T-helper 2 cell treated with Interferon-gamma antibody and Interleukin-4, amounts not matched to agents 5 μg/mL and 100 μg/mL, for 36 hours (primary cell): ENCODE results near the gene SUSD3.
"Not testable (repeated sequence)": the region's sequence is repeated elsewhere in the genome, so short reads cannot be mapped to it uniquely, and the experiment has no call there.

Experiments used
- DNase-seq: peaks from one replicate; pipeline ENCODE4 v3.0.0; 2021; ENCODE audit warnings: low spot score
- H3K27ac Mint-ChIP-seq: one replicate; pipeline ENCODE4 v1.8.0; 2021; ENCODE audit warnings: mild to moderate bottlenecking, mixed read lengths
- H3K27me3 Mint-ChIP-seq: one replicate; pipeline ENCODE4 v1.8.0; 2021; ENCODE audit warnings: low read depth, mixed read lengths
- H3K36me3 Mint-ChIP-seq: one replicate; pipeline ENCODE4 v1.8.0; 2021; ENCODE audit warnings: low read depth, mixed read lengths
- H3K4me1 Mint-ChIP-seq: one replicate; pipeline ENCODE4 v1.8.0; 2021; ENCODE audit warnings: low read depth, mixed read lengths
- H3K4me3 Mint-ChIP-seq: one replicate; pipeline ENCODE4 v1.8.0; 2022; ENCODE audit warnings: mild to moderate bottlenecking, moderate library complexity, mixed read lengths
- H3K9me3 Mint-ChIP-seq: one replicate; pipeline ENCODE4 v1.8.0; 2021; ENCODE audit warnings: mixed read lengths

Gene SUSD3

DNA sequence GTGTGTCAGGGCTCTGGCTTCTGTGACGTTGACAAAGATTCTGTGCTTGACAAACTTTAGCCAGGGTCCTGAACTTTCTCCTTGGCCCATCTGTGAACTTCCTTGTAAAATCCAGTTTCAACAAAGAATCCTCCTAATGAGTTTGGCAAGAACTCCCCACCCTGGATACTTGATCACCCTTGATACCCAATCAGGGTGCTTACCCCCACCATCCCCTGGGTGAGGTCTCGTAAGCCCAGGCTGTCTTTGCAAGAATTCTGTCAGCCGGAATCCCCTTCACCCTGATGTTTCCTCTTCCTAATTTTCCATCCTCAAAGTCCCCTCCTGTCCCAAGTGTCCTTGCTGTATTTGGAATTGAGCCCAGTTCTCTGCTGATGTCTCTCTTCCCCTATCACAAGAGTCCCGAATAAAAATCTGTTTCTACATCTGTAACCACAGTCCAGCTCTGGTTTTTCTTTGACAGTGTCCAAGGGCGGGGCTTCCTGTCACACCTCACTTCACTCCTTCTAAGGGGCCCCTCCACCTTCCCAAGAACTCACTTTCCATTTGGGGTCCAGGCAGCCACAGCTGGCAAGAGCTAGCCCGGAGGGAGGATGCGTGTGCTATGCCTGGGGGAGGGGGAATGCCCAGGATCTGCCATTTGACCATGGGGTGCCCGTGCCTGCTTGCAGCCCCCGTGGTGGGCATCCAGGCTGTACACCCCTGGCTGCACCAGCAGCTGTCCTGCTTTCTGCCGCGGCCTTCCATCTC, 34.8 kb downstream of the SUSD3 start:
- H3K27ac Mint-ChIP-seq, result peak overlapping the region; percentile 98
- peaks cover 9% of the 10 kb centered on the region for H3K9me3 Mint-ChIP-seq
- H3K27me3 Mint-ChIP-seq, result no peaks in the 10 kb centered on the region
- H3K4me3 Mint-ChIP-seq, result peak overlapping the region; percentile 84
- peak; percentile 34 for DNase-seq
- H3K4me1 Mint-ChIP-seq, result peaks cover 54% of the 10 kb centered on the region
- peaks cover 31% of the 10 kb centered on the region for H3K36me3 Mint-ChIP-seq

DNA sequence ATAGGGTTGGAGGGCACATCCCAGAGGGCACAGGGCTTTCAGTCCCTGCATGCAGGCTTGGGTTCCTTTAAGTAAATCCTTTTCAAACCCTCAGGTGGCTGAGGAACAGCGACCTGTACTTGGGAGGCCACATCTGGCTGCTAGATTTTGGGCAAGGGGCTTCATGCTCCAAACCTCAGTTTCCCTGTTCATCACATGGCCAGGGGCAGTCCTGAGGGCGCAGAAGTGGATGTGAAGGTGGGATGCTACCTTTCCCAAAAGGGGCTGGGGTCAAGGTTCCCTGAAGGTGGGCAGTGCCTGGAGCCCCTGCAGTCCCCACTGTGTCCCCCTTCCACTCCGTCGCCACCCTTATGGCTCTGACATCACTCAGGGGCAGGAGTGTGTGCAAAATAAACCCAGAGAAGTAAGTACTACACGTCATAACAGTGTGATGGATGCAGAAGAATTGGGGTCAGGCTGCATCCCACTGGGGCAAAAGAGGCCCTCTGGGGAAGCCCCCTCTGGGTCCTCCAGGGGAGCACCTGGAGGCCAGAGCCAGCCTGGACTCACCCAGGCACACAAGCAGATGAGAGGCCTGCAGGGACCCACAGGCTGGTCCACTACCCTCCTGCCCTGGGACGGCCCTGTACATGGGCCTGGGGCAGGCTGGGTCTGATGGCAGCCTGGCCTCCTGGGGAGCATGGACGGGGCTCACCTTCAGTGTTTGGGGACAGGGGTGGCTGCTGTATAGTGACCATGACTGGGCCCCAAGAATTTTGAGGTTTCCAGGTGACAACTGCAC, 35.6 kb downstream of the SUSD3 start:
- H3K4me1 Mint-ChIP-seq, result peaks cover 56% of the 10 kb centered on the region
- H3K36me3 Mint-ChIP-seq, result peaks cover 25% of the 10 kb centered on the region
- H3K9me3 Mint-ChIP-seq, result peaks cover 9% of the 10 kb centered on the region
- peak overlapping the region; percentile 84 for H3K4me3 Mint-ChIP-seq
- peak overlapping the region; percentile 98 for H3K27ac Mint-ChIP-seq
- no peak for DNase-seq
- H3K27me3 Mint-ChIP-seq, result no peaks in the 10 kb centered on the region

DNA sequence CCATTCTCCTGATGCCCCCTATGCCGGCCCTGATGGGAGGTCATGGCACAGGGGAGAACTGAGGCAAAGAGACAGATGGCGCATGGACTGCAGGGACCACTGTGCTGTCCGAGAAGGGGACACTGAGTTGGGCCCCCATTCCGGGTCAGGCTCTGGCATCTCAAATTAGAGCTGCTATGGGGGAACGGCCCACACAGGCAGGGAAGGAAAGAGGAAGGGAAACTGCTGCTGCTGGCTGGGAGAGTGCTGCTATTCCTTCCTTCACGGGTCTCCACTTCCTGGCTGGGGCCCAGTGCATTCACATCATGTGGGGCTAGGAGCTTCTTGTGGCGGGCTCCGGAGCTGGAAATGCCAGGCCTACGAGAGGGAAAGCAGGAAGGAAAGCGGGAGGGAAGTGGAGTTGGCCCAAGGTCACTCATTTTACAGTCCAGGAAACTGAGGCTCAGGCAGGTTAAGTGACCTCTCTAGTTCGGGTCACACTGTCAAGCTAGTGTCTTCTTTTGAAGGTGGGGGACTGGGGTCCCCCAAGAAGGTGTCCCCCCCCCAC, 36.2 kb downstream of the SUSD3 start:
- peaks cover 60% of the 10 kb centered on the region for H3K4me1 Mint-ChIP-seq
- H3K36me3 Mint-ChIP-seq, result peaks cover 22% of the 10 kb centered on the region
- DNase-seq, result no peak
- peak overlapping the region; percentile 98 for H3K27ac Mint-ChIP-seq
- peaks cover 9% of the 10 kb centered on the region for H3K9me3 Mint-ChIP-seq
- no peaks in the 10 kb centered on the region for H3K27me3 Mint-ChIP-seq
- H3K4me3 Mint-ChIP-seq, result peak overlapping the region; percentile 84

DNA sequence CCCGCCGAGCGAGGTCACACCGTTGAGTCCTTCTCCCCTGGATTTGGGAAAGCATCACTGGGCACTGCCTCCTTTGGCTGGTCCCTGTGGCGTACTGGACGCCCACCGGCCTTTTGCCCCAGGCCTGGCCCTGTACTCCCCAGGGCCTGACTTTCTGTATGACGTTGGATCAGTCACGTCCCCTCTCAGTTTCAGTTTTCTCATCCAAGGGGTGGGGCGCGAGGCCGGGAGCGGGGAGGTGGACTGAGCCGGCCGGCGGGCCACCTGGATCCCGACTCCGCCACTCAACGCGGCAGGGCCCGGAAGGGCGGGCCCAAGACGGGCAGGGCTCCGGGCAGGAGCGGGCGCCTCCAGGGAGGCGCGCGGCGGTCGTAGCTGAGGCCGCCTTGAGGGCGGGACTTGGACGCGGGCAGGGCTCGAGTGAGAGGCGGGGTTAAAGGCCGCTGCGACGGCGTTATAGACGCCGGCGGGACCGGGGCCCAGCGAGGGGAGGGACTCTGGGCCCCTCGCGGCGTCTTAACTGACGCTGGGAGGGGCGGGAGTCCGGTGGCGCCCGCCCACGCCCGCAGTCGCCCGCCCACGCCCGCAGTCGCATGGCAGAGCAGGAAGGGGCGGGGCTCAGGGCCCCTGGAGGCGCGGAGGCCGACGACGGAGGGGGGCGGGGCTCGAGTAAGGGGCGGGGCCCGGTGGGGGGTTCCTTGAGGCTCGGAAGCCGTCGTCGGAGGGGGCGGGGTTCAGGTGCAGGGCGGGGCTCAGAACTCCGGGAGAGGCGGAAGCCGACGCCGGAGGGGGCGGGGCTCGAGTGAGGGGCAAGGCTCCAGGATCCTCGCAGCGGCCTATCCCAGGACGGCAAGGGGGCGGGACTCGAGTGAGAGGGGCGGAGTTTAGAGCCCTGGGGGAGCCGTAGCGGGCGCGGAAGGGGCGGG, 37.0 kb downstream of the SUSD3 start:
- Mint-ChIP-seq H3K27ac (peak overlapping the region; percentile 98), H3K36me3 (peaks cover 17% of the 10 kb centered on the region), H3K4me1 (peaks cover 63% of the 10 kb centered on the region), H3K4me3 (peak overlapping the region; percentile 84), H3K27me3 (no peaks in the 10 kb centered on the region), H3K9me3 (peaks cover 10% of the 10 kb centered on the region)
- DNase-seq, result peak; percentile 99

DNA sequence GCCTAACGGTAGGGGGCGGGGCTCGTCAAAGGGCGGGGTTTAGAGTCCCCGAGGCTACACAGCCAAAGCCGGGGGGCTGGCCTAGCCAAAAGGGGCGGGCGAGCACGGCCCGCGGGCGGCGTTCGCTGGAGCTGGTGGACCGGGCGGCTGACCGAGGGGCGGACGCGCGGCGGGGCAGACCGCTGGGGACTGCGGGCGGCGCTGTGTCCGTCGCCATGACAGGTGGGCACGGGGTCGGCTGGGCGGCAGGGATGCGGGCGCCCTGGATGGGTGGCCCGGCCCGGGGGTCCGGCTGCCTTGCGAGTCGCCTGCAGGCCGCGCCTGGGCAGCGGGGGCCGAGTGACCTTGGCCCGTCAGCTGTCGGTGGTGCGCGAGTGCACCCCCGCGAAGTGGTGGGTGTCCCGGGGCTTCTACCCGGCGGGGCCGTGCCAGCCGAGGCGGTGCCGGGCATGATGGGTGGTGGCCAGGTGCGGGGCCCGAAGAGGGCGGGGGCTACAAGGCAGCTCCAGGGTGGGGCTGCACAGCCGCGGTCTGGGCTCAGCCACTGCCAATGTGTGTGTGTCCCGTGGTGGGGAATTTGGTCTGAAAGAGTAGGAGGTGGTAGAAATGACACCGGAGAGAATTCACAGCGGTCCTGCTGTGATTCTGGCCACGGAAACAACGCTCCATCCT, 37.8 kb downstream of the SUSD3 start, which contains the start of gene CARD19:
Gene CARD19, plus strand, starts transcription at position 87 of the 672 bp plus-strand sequence. Its CDS starts 129 bp downstream, at position 216.
- Mint-ChIP-seq H3K9me3 (peaks cover 10% of the 10 kb centered on the region), H3K27me3 (no peaks in the 10 kb centered on the region), H3K4me3 (peak within 1 kb of the TSS; percentile 88), H3K4me1 (peaks cover 63% of the 10 kb centered on the region), H3K27ac (peak within 1 kb of the TSS; percentile 98), H3K36me3 (peaks cover 15% of the 10 kb centered on the region)
- DNase-seq, result peak; percentile 57

DNA sequence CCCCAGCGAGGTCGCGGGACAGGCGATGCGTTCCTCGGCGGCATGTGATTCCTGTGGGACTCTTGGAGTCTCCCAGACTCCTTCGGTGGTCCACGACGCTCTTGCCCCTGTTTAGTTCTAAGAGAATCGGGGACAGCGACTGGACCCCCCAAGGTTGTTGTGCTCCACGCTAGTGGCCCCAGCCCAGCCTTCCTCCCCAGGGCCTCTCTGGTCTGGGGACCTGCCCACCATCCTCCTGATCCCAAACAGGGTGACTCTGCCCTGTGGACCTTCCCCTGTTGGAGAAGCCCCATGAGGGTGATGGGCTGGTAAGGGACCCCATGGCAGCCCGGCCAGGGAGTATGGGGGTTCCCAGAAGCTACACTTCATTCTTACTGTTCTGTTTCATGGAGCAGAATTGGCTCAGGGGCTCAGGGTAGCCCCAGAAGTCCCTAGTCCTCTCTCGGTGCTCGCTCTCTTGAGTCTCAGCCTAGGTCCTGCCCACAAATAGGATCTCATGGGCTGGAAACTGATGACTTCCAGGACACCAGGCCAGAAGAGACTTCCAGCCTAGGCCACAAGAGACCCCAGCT, 38.4 kb downstream of the SUSD3 start:
- peaks cover 8% of the 10 kb centered on the region for H3K9me3 Mint-ChIP-seq
- H3K27me3 Mint-ChIP-seq, result no peaks in the 10 kb centered on the region
- H3K4me3 Mint-ChIP-seq, result peak overlapping the region; percentile 88
- peak overlapping the region; percentile 88 for H3K27ac Mint-ChIP-seq
- no peak for DNase-seq
- peaks cover 57% of the 10 kb centered on the region for H3K4me1 Mint-ChIP-seq
- H3K36me3 Mint-ChIP-seq, result peaks cover 15% of the 10 kb centered on the region

DNA sequence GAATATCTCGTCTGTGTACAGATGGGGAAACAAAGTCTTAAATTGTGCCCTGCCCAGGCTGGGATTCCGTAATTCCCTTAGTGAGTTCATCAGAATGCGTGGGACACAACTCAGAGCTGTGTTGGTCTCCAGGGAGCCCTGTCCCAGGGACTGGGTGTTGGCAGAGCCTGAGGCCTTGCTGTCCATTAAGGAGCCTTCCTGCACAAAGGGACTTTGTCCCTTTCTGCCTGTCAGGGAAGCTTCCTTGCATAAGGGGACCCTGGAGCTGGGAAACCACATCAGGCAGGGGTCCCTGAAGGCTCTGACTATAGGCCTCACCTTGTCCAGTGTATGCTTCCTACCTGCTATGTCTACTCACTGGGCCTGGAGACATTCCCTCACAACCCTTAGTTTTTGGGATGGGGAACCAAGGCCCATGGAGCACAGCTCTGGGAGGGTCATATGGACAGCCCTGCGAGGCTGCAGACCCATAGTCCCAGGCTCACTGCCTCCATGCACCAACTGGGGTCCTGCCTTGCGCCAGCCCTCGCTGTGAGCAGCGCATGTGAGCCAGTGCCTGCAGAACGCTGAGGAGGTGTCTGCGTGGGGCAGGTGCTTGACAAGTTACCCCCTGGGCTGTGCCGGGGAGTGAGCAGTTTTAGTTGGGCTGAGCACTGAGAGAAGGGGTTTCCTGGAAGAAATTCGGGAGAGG, 39.2 kb downstream of the SUSD3 start:
- peak overlapping the region; percentile 88 for H3K27ac Mint-ChIP-seq
- no peak for DNase-seq
- peaks cover 10% of the 10 kb centered on the region for H3K9me3 Mint-ChIP-seq
- peak overlapping the region; percentile 88 for H3K4me3 Mint-ChIP-seq
- no peaks in the 10 kb centered on the region for H3K27me3 Mint-ChIP-seq
- peaks cover 20% of the 10 kb centered on the region for H3K36me3 Mint-ChIP-seq
- H3K4me1 Mint-ChIP-seq, result peaks cover 55% of the 10 kb centered on the region

DNA sequence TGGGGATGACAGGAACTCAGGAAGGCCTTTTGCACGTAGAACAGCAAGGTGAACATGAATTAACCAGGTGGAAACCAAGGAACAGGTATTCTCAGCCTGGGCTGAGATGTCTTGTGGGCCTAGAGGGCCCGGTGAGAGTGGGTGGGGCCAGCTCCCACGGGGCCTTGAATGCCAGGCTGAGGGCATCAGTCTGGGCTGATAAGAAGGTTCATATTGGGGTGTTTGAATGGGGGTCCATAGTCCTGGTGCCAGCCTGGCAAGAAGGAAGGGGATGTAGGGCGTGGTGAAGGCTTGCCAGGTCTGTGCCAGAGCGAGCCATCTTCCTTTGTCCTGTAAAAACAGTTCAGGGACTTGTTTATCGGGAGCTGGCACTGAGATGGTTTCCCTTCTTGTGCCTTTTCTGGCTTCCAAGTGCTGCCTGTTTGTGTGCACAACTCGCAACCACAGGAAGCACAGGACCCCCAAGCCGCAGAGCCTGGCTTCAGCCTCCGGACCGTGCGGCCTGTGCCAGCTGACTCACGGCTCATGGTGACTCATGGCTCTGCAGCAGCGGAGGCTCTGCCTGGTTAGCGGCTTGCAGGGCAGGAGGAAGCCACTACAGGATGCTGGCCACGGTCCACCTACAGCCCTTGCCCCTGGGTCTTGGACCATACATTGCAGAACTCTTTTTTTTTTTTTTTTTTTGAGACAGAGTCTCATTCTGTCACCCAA, 39.9 kb downstream of the SUSD3 start:
- peak; percentile 78 for DNase-seq
- peak overlapping the region; percentile 88 for H3K27ac Mint-ChIP-seq
- peaks cover 54% of the 10 kb centered on the region for H3K4me1 Mint-ChIP-seq

DNA sequence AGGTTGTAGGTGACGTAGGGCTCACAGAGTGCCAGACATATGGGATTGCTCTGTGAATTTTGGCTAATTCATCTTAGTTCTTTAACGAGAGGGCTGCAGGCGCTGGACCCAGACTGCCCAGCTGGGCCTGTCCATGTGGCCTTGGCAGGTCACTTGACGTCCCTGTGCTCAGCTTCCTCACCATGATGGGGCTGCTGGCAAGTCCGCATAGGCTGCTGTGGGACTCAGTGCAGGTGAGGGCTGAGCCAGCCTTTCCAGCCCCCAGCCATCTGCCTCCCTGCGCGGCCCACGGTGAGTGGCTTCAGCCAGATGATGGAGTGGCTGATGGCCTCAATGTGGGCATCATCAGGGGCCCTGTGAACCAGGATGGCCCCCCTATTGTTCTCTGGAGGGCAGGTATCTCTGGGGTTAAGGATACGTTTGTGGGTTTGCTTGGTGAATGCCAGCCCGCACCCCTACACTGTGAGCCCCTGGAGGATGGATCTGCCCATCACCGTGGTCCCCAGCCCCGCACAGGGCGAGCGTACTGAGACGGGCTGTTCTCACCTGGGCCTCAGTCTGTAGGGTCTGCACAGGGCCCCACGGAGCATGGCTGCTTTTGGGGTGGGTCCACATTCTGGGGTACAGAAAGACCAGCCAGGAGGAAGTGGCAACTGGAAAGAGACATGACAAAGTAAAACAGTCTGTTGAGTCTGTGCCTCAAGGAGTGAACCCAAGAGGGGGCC, 41.2 kb downstream of the SUSD3 start:
- H3K27me3 Mint-ChIP-seq, result no peaks in the 10 kb centered on the region
- H3K9me3 Mint-ChIP-seq, result peaks cover 21% of the 10 kb centered on the region
- peaks cover 49% of the 10 kb centered on the region for H3K4me1 Mint-ChIP-seq
- peaks cover 33% of the 10 kb centered on the region for H3K36me3 Mint-ChIP-seq
- H3K4me3 Mint-ChIP-seq, result peak overlapping the region; percentile 88
- no peak for DNase-seq
- H3K27ac Mint-ChIP-seq, result peak overlapping the region; percentile 58

More for the DNA sequence above, 39.9 kb downstream of the SUSD3 start:
- H3K9me3 Mint-ChIP-seq, result peaks cover 10% of the 10 kb centered on the region
- H3K36me3 Mint-ChIP-seq, result peaks cover 23% of the 10 kb centered on the region
- H3K27me3 Mint-ChIP-seq, result no peaks in the 10 kb centered on the region
- H3K4me3 Mint-ChIP-seq, result peak overlapping the region; percentile 88

DNA sequence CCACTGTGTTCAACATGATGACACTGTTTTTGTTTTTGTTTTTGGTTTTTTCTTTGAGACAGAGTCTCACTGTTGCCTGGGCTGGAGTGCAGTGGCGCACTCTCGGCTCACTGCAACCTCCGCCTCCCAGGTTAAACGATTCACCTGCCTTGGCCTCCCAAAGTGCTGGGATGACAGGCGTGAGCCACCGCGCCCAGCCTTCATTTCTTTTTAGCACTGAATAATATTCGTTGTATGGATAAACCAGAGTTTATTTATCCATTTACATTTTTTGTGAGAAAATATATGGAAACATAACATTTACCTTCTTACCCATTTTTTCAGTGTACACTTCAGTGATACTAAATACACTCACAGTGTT, 41.8 kb downstream of the SUSD3 start:
- no peak for DNase-seq
- H3K27ac Mint-ChIP-seq, result peak overlapping the region; percentile 23
- H3K36me3 Mint-ChIP-seq, result peaks cover 38% of the 10 kb centered on the region
- peak overlapping the region; percentile 7 for H3K4me3 Mint-ChIP-seq
- peaks cover 52% of the 10 kb centered on the region for H3K4me1 Mint-ChIP-seq
- no peaks in the 10 kb centered on the region for H3K27me3 Mint-ChIP-seq
- H3K9me3 Mint-ChIP-seq, result peaks cover 24% of the 10 kb centered on the region

DNA sequence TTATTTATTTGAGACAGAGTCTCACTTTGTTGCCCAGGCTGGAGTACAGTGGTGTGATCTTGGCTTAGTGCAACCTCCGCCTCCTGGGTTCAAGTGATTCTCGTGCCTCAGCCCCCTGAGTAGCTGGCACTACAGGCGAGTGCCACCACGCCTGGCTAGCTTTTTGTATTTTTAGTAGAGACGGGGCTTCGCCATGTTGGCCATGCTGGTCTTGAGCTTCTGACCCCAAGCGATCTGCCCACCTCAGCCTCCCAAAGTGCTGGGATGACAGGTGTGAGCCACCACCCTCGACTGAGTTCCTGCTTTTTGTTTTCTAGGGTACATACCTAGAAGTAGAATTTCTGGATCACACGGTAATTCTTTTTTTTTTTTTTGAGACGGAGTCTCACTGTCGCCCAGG, 42.6 kb downstream of the SUSD3 start:
- not testable (repeated sequence) for H3K4me3 Mint-ChIP-seq, H3K27me3 Mint-ChIP-seq, H3K27ac Mint-ChIP-seq, DNase-seq
- Mint-ChIP-seq H3K9me3 (peaks cover 24% of the 10 kb centered on the region), H3K36me3 (peaks cover 41% of the 10 kb centered on the region), H3K4me1 (peaks cover 57% of the 10 kb centered on the region)
